Colonic mucosa (tissue), 4 donors: ENCODE results near the gene PTPN20. TPM values are rescaled to one million over a fixed set of nuclear protein-coding genes. Genes with fewer than 3 reads are reported as not detected.
"Not testable (repeated sequence)": the region's sequence is repeated elsewhere in the genome, so short reads cannot be mapped to it uniquely, and the experiment has no call there.

Experiments
- DNase-seq: peaks from one replicate; pipeline ENCODE4 v3.0.0-alpha.2; 2020
- H3K27ac ChIP-seq: fragments of 200-600 bp; one replicate; pipeline ENCODE4 v1.8.0; 2021
- H3K27me3 ChIP-seq: fragments of 200-600 bp; one replicate; pipeline ENCODE4 v1.8.0; 2021
- H3K36me3 ChIP-seq: fragments of 200-600 bp; one replicate; pipeline ENCODE4 v1.8.0; 2021
- H3K4me1 ChIP-seq: fragments of 200-600 bp; one replicate; pipeline ENCODE4 v1.8.0; 2021; ENCODE audit warnings: mild to moderate bottlenecking
- H3K4me3 ChIP-seq: fragments of 200-600 bp; one replicate; pipeline ENCODE4 v1.8.0; 2021
- H3K9ac ChIP-seq, 2 donors: one replicate each; pipeline ENCODE4 v1.7.0; 2013; ENCODE audit warnings: control low read depth in 2 of 2, low read depth in 2 of 2, low read length in 2 of 2
- H3K9me3 ChIP-seq: fragments of 200-600 bp; one replicate; pipeline ENCODE4 v1.8.0; 2021
- intact Hi-C: fragments of 100-400 bp; cut with DNase I; formaldehyde crosslinking; loops from one replicate; pipeline ENCODE4 v1.14.1; 2022
- total RNA-seq, 2 donors: library from RNA; stranded (reverse); fragmentation: NEBNext Ultra II Directional in 1 of 2; extraction: Animal tissue kit (Norgen Biotek cat#: 25700) in 1 of 2; gene quantifications; one replicate each; pipeline ENCODE4 v1.2.1, GENCODE V29; 2021
- donor health status: healthy.
- donor health status: DM: no; HTN: no; CAD: no.
- donor health status: DM: no; HTN: no; CAD: no.

The PTPN20 gene
- total RNA-seq, 2 donors from 2014 or later = 2.7 to 4.9 TPM

GRCh38 chr10:46922498-46922897, 11.3 kb downstream of the PTPN20 start:
- H3K27ac ChIP-seq, H3K4me3 ChIP-seq, DNase-seq, H3K4me1 ChIP-seq, H3K27me3 ChIP-seq, H3K9ac ChIP-seq, H3K36me3 ChIP-seq, intact Hi-C loops, H3K9me3 ChIP-seq: not testable (repeated sequence)

- H3K9ac ChIP-seq, H3K27ac ChIP-seq, H3K27me3 ChIP-seq, intact Hi-C loops, H3K36me3 ChIP-seq, H3K4me1 ChIP-seq, DNase-seq, H3K4me3 ChIP-seq, H3K9me3 ChIP-seq: not testable (repeated sequence)
These were observed 13.9 kb downstream of the PTPN20 start for GRCh38 chr10:46925156-46925555.

GRCh38 chr10:46925853-46926252, 14.6 kb downstream of the PTPN20 start:
- DNase-seq, H3K9ac ChIP-seq, H3K4me1 ChIP-seq, intact Hi-C loops, H3K9me3 ChIP-seq, H3K36me3 ChIP-seq, H3K27ac ChIP-seq, H3K27me3 ChIP-seq, H3K4me3 ChIP-seq: not testable (repeated sequence)

GRCh38 chr10:46928810-46929209, 17.6 kb downstream of the PTPN20 start:
- H3K9ac ChIP-seq, H3K4me3 ChIP-seq, intact Hi-C loops, H3K9me3 ChIP-seq, H3K36me3 ChIP-seq, H3K27ac ChIP-seq, H3K4me1 ChIP-seq, H3K27me3 ChIP-seq, DNase-seq: not testable (repeated sequence)

GRCh38 chr10:46932383-46932782, 21.2 kb downstream of the PTPN20 start:
- H3K36me3 ChIP-seq, H3K27ac ChIP-seq, H3K9ac ChIP-seq, H3K4me1 ChIP-seq, intact Hi-C loops, DNase-seq, H3K27me3 ChIP-seq, H3K4me3 ChIP-seq, H3K9me3 ChIP-seq: not testable (repeated sequence)

GRCh38 chr10:46941091-46941490, 29.9 kb downstream of the PTPN20 start:
- H3K4me3 ChIP-seq, H3K27ac ChIP-seq, intact Hi-C loops, H3K36me3 ChIP-seq, H3K9ac ChIP-seq, H3K9me3 ChIP-seq, H3K27me3 ChIP-seq, H3K4me1 ChIP-seq, DNase-seq: not testable (repeated sequence)

- H3K4me1 ChIP-seq, H3K9ac ChIP-seq, H3K27me3 ChIP-seq, H3K9me3 ChIP-seq, H3K4me3 ChIP-seq, H3K27ac ChIP-seq, intact Hi-C loops, H3K36me3 ChIP-seq, DNase-seq: not testable (repeated sequence)
These were observed 37.7 kb downstream of the PTPN20 start for GRCh38 chr10:46948687-46949518.

- H3K4me3 ChIP-seq, intact Hi-C loops, H3K4me1 ChIP-seq, H3K9ac ChIP-seq, H3K9me3 ChIP-seq, DNase-seq, H3K36me3 ChIP-seq, H3K27me3 ChIP-seq, H3K27ac ChIP-seq: not testable (repeated sequence)
These were observed 41.3 kb downstream of the PTPN20 start for GRCh38 chr10:46952540-46952939.

- H3K9ac ChIP-seq, DNase-seq, H3K27me3 ChIP-seq, intact Hi-C loops, H3K4me1 ChIP-seq, H3K36me3 ChIP-seq, H3K27ac ChIP-seq, H3K9me3 ChIP-seq, H3K4me3 ChIP-seq: not testable (repeated sequence)
These were observed 49.5 kb downstream of the PTPN20 start for GRCh38 chr10:46960742-46961141.

- H3K36me3 ChIP-seq, H3K9ac ChIP-seq, H3K4me3 ChIP-seq, H3K27ac ChIP-seq, intact Hi-C loops, H3K9me3 ChIP-seq, H3K4me1 ChIP-seq, DNase-seq, H3K27me3 ChIP-seq: not testable (repeated sequence)
These were observed 52.1 kb downstream of the PTPN20 start for GRCh38 chr10:46963356-46963755.

- H3K27ac ChIP-seq, H3K9ac ChIP-seq, H3K9me3 ChIP-seq, DNase-seq, H3K27me3 ChIP-seq, H3K4me3 ChIP-seq, H3K4me1 ChIP-seq, H3K36me3 ChIP-seq, intact Hi-C loops: not testable (repeated sequence)
These were observed 55.8 kb downstream of the PTPN20 start for GRCh38 chr10:46967013-46967412.

GRCh38 chr10:46980223-46980622, 69.0 kb downstream of the PTPN20 start:
- H3K4me1 ChIP-seq, H3K27ac ChIP-seq, H3K27me3 ChIP-seq, H3K9ac ChIP-seq, H3K9me3 ChIP-seq, intact Hi-C loops, H3K4me3 ChIP-seq, H3K36me3 ChIP-seq, DNase-seq: not testable (repeated sequence)

- H3K4me1 ChIP-seq, intact Hi-C loops, H3K27ac ChIP-seq, H3K27me3 ChIP-seq, H3K9ac ChIP-seq, DNase-seq, H3K9me3 ChIP-seq, H3K36me3 ChIP-seq, H3K4me3 ChIP-seq: not testable (repeated sequence)
These were observed 76.2 kb downstream of the PTPN20 start for GRCh38 chr10:46987233-46987924.
